NCI-H1436 treated with DMSO at 0.1 percent for 48 hours (cell line): ENCODE data around the gene NPC1.
"Not testable (repeated sequence)": the region's sequence is repeated elsewhere in the genome, so short reads cannot be mapped to it uniquely, and the experiment has no call there.

Source experiments
- DNase-seq: peaks from one replicate; lab custom pipeline; 2025; lab: John Stamatoyannopoulos, UW

NPC1 gene

DNA sequence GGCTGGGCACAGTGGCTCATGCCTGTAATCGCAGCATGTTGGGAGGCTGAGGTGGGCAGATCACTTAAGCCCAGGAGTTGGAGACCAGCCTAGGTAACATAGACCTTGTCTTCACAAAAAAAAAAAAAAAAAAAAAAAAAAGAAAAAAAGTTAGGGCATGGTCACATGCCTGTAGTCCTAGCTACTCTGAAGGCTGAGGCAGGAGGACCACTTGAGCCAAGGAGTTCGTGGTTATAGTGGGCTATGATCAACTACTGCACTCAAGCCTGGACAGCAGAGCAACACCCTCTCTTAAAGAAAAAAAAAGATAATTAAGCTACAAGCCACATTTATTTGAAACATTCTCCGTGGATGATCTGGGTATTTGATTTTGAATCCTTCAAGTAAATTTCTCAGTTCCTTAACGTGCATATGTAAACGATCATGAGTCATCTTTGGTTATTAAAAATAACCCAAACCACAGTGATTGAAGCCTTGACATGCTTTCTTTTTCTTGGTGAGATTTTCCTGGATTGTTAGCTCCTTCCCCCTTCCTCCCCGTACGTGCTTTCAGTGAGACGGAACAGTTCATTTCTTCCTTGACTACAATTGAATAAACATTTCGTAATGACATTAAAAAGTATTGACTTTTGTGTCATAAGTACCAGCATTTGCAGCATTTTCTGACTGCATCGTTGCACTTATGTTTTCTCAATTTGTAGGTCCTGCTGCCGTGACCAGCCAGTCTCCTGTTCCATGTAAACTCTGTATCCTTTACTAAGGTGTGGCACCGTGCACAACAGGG, 62.7 kb downstream of the NPC1 start:
- no peak for DNase-seq

DNA sequence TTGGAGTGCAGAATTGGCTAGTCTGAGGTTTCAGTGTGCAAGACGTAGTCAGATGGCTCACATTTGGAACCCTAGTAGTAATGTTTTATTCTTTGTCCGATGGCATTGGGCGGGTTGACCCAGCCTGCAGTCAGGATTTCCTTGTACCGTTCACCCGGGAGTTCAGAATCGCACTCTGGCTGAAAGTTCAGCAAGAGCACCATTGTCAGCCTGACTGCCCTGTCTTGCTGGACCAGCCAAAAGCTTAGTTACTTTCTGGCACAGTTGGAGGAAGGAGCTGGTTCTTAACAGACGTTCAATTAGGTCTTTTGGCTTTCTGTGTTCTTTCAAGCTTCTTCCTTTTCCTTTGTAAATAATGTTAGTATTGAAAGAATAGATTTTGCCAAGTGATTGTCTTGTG, 64.4 kb downstream of the NPC1 start:
- DNase-seq, result no peak

DNA sequence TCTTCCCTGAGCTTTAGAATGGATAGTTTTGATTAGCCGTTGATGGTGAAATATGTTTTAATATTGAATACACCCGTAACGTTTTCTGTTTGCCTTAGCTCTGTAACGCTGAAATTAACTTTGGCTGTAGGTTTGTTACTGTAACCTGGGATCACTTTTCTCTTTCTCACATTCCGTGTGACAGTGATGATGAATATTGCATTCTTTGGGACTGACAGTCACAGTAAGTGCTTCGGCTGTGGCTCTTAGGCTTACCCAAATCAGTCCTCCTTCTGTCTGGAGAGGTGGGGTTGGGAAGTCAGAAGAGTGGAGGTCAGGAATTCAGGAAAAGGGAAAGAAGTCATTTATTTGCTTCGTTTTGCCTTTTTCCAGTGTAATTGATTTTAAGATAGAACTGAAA, 65.0 kb downstream of the NPC1 start:
- no peak for DNase-seq

DNA sequence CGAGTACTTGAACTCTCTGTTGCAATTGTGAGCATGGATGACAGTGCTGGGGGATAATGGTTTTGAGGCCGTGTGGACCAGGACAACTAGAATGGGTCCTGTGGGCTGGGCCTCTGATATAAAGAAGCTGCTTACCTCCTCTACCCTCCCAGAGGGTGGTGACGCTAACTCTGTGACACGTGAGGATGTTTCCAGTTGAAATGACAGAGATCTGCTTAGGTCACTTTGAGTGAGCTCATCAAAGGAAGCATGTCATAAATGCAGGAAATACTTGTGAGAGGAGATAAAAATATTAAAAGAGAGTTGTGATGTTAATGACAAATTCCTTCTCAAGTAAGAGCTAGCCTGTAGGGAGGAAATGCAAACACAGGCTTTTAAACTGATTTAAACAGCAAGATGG, 66.6 kb downstream of the NPC1 start:
- DNase-seq, result no peak

DNA sequence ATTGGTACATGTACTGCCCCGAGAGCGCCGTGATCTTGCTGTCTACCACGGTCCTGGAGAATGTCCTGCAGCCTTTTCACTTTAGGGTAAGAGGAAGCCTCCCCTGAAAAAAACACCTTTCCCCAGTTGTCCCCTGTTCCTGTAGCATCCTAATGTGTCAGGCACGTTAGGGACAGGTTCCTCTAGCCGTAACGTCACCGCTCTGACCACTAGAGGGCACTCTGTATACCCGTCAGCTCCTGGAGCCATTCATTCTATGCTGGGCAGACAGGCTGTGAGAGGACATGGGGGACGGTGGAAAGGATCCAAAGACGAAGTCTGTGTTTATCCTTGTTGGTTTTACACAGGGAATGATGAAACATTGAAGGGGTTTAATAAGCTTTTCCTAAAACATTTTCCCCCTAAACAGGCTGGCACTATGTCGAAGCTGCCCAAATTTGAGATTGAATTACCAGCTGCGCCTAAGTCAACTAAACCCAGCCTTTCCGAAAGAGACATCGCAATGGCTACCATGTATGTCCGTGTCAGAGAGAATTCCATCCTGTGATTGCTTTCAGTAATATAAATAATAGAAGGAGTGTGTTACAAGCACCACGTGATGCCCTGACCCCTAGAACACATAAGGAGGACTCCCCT, 70.3 kb downstream of the NPC1 start:
- DNase-seq, result peak; percentile 45

DNA sequence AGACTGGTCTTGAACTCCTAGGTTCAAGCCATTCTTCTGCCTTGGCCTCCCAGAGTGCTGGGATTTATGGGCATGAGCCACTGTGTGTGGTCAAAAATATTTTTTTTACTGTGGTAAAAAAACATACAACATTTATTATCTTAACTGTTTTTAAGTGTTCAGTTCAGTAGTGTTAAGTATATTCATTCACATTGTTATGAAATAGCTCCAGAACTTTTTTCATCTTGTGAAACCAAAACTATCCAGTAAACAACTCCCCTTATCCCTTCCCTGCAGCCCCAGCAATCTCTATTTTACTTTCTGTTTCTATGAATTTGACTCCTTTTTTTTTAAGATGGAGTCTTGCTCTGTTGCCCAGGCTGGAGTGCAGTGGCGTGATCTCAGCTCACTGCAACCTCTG, 73.7 kb downstream of the NPC1 start:
- DNase-seq, result no peak

DNA sequence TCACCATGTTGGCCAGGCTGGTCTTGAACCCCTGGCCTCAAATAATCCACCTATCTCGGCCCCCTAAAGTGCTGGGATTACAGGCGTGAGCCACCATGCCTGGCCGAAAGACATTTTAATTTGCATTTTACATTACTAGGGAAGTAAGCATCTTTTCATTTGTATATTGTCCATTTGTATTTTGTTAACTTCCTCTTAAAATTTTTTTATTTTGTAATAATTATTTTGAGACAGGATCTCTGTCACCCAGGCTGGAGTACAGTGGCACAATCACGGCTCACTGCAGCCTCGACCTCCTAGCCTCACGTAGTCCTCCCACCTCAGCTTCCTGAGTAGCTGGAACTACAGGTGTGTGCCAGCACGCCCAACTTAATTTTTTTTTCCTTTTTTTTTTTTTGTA, 74.1 kb downstream of the NPC1 start:
- DNase-seq, result not testable (repeated sequence)

DNA sequence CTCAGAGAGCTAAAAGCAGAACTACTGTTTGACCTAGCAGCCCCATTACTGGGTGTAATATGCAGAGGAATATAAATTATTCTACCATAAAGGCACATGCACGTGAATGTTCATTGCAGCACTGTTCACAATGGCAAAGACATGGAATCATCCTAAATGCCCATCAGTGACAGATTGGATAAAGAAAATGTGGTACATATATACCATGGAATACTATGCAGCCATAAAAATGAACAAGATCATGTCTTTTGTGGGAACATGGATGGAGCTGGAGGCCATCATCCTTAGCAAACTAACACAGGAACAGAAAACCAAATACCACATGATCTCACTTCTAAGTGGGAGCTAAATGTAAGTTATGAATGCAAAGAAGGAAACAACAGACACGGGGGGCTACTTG, 75.4 kb downstream of the NPC1 start:
- DNase-seq, result not testable (repeated sequence)

DNA sequence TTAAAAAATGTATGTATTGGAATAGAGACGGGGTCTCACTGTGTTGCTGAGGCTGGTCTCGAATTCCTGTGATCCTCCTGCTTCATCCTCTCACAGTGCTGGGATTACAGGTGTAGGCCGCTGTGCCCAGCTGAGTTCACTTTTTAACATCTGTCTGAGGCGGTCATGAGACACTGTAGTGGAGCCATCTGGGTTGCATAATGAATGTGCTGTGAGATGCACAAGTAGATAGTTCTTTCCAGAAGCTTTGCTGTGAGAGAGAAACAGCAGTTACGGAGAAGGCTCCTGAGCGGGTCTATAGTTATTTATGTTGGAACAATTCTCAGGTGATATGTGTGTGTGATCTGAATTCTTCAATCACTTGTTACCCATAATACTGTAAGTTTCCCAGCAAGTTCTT, 79.9 kb downstream of the NPC1 start:
- DNase-seq, result no peak

DNA sequence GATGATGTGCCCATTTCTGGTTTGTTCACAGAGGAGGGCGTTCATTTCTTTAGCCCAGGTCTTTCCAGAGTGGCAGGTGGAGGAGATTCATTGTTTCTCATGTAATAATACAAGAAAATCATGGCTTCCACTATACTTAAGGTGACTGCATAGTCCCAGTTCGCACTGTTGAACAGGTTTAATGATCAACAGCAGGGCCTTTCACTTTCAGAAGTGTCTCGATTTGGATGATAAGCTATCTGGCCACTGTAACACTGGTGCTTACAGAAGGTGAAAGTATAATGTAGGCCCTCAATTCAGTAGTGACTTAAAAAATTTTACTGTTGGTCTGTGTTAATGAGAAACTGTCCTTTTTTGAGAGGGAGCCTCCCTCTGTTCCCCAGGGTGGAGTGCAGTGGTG, 81.6 kb downstream of the NPC1 start:
- DNase-seq, result no peak

DNA sequence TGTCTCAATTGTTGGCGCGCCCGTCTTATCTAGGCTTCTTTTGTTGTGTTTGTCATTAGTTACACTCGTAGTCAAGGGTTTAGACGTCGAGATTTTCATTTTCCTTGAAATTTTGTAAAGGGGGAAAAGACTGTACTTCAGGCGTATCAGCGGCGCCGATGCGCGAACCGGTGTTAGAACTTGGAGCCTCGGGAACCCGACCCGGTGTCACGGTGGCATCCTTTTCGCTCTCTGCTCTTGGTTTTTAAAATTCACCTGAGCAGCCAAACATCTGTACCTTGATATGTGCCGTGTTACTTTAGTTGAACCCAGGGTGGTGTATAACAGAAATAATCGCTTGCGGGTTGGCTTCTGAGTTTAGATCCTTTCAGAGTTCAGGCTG, 82.4 kb downstream of the NPC1 start:
- no peak for DNase-seq

DNA sequence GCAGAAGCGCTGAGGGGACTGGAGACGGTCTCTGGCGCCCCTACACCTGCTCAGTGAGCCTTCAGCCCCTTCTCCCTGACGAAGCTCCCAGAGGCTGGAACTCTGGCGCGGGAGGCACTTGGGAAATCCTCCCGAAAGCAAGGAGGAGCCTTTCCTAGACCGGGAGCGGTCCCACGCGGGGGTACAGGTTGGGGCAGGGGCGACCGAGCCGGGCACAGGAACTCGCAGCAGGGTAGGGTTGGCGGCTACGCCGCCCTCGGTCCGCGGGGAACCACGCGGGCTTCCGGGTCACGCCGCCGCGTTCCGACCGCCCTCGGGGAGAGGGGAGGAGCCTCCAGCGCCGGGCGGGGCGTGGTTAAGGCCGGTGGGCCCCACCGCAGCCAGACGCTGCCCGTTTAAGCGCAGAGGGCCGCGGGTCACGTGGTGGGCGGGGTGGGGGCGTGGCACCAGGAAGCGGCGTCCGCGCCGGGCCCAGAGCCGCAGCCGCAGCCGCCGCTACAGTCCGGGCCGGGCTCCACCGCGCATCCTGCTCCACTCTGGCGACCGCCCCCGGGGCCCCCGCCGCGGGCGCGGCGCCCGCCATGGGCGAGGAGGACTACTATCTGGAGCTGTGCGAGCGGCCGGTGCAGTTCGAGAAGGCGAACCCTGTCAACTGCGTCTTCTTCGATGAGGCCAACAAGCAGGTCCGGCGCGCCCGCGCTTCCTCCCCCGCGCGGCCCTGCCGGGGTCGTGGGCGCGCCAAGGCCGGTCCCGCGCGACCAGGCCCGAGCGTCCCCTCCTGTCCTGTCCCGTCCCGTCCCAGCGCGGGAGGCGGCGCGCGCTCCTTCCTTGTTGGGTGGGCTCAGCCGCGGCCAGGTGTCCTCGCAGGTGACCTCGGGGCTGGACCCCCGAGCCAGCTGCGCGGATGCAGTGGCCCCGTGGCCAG, 83.0 kb downstream of the NPC1 start, which contains the start of gene RMC1:
TSS of gene RMC1 (plus strand) at position 474 of the 925 bp plus-strand sequence. CDS start at position 582, 108 bp downstream.
- peak; percentile 30 for DNase-seq

DNA sequence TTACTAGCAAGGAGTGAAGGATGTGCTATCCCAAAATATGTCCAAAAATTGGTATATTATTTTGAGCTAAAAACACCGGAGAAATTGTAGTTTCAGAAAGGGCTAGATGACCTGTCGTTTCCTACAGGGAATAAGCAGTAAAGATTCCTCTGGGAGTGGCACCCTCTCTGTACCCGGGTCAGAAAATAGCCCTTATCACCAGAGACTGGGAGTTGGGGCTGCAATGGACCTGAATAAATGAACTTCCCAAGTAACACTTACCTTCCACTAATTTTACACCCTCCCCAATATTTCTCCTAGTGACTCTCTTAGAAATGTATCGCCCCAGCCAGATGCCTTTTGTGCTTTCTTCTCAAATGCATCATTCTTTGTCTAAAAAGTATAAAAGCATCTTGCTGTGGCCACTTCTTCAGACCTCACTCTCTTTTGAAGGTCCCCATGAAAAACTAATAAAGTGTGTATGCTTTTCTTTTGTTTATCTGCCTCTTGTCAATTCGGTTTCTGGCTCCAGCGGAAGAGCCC, 83.7 kb downstream of the NPC1 start:
- no peak for DNase-seq

DNA sequence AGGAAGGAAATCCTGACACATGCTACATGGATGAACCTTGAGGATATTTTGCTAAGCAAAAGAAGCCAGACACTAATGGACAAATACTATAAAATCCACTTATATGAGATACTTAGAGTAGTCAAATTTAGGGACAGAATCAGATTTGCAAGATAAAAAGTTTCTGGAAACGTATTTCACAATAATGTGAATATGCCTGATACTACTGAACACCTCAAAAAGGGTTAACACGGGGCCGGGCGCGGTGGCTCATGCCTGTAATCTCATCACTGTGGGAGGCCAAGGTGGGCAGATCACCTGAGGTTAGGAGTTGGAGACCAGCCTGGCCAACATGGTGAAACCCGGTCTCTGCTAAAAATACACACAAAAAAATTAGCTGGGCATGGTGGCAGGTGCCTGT, 84.7 kb downstream of the NPC1 start:
- no peak for DNase-seq

DNA sequence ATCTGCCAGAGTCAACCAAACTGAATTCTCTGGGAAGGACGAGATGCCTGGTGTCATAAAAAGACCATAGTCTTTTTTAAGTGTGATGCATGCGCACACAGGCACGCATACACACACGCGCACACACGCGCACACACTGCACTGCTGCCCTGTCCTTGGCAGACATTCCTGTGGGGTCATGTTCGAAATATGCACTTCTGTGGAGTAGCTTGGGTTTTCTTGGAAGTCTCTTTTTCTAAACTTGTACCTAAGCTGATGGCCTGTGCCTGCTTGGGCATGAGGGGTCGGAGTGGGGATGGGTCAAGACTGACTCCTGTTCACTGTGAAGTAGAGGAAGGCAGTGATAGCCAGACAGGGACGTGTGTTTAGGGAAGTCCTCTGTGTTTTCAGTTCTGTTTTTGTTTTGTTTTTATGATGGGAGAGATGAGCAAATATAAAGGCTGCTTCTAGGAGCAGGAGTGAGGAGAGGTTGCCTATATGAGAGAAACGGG, 87.0 kb downstream of the NPC1 start:
- DNase-seq, result no peak

DNA sequence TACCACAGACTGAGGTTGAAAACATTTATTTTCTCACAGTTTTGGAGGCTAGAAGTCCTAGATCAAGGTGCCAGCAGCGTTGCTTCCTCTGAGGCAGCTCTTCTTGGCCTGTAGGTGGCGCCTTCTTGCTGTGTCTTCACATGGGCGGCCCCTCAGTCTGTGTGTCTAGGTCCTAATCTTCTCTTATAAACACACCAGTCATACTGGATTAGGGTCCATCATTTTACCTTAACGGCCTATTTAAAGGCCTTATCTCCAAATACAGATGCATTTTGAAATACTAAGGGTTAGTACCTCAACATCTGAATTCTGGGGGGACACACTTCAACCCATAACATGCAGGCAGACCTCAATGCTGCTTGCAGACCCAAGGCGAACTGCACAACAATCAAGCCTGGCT, 87.4 kb downstream of the NPC1 start:
- peak; percentile 1 for DNase-seq

DNA sequence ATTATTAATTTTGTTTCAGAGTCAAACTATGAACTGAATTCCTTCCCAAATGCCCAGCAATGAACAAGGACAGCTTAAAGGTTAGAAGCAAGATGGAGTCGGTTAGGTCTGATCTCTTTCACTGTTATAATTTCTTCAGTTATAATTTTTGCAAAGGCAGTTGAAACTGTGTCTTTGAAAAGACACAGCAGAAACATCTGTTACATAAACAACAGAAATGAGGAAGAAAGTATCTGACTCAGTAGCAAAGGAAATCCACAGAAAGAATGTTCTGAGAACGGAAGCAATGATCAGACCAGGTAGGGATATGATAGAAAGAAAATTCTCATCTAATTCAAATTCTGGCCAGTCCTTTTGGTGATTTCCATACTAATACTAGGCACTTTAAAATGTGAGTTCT, 88.2 kb downstream of the NPC1 start:
- DNase-seq, result no peak

DNA sequence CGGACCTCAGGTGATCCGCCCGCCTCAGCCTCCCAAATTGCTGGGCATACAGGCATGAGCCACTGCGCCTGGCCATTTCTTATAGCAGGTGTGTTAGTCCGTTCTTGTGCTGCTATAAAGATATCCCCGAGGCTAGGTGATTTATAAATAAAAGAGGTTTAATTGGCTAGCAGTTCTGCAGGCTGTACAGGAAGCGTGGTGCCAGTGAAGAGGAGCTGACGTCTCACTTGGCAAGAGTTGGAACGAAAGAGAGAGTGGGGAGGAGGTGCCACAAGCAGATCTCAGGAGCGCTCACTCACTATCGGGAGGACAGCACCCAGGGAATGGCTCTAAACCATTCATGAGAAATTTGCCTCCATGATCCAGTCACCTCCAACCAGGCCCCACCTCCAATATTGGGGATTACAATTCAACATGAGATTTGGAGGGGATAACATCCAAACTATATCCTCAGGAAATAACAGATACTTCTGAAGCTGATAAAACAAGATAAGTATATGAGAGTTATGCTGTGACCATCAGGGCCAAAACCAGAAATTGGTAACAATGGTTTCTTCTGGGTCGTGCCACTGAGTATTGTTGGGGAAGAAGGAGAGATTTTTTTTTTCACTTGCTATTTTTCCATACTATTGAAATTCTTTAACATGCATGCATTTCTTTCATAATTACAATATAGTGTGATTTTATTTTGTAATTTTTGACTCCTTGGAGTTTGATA, 90.4 kb downstream of the NPC1 start:
- peak; percentile 78 for DNase-seq

DNA sequence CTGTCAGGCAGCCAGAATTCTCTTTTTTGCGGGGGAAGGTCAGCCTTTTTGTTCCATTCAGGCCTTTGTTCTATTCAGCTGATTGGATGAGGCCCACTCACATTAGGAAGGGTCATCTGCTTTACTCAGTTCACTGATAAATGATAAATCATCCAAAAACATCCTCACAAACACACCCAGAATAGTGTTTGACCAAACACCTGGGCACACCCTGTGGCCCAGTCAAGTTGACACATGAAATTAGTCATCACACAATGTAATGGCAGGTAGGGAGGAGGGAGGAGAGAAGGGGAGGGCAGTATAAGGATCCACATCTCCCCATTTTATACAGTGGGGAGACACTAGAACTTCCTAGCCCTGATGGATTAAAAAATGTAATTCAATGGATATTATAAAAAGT, 91.3 kb downstream of the NPC1 start:
- no peak for DNase-seq

DNA sequence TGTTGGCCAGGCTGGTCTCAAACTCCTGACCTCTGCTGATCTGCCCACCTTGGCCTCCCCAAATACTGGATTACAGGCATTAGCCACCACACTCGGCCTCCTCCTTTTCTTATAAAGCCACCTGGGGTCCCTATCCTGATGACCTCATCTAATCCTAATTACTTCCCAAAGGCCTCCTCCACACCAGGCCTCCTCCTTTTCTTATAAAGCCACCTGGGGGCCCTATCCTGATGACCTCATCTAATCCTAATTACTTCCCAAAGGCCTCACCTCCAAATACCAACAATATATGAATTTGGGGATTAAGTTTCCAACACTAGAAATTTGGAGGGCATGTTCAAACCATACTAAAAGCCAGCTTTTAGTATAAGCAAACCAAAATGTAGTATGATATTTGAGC, 92.7 kb downstream of the NPC1 start:
- DNase-seq, result no peak

DNA sequence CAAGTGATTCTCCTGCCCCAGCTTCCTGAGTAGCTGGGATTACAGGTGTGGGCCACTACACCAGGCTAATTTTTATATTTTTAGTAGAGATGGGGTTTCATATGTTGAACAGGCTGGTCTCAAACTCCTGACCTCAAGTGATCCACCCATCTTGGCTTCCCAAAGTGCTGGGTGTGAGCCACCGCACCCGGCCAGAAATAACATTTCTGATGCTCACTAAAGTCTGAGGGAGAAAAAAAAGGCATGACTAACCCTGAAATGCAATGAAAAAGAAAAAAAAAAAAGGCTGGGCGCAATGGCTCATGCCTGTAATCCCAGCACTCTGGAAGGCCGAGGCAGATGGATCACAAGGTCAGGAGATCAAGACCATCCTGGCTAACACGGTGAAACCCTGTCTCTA, 96.7 kb downstream of the NPC1 start:
- not testable (repeated sequence) for DNase-seq
